ENCODE results near the gene ANKFN1. TPM values are rescaled to one million over a fixed set of nuclear protein-coding genes. Genes with fewer than 3 reads are reported as not detected.

ANKFN1 gene
- total and polyA plus RNA-seq, 7 donors: 0.01 to 0.28 (median 0.04) TPM; not detected in 3

GRCh38 chr17:56502120-56502654, 348.9 kb downstream of the ANKFN1 start:
- ATAC-seq (peak; percentile 39 to 91 (median 75)), DNase-seq (no peak)
- Histone ChIP-seq H3K4me1 (peaks cover 11% of the 10 kb centered on the region), H3K27me3 (ENCODE audit: insufficient read depth in 3 of 3, low read length in 2 of 3) (no peaks in the 10 kb centered on the region), H3K36me3 (ENCODE audit: insufficient read depth in 1 of 2, low read depth in 1 of 2) (no peaks in the 10 kb centered on the region), H3K9me3 (no peaks in the 10 kb centered on the region), H3K4me3 (no peak overlapping the region), H3K27ac (no peak overlapping the region)
- no peak for TF ChIP-seq CTCF (IDR thresholded peaks at IDR 0.05)
- intact Hi-C loops (cut with DNase I): loop anchor here (5.0 to 10.0 kb wide), 3 partner anchors 90 to 275 kb away; partner anchors contain the start of gene NOG (in 2 of the 2)
- WGBS, 3 donors: 17 to 33% (median 24%) methylated on average over 5 of the region's 5 CpGs

DNA sequence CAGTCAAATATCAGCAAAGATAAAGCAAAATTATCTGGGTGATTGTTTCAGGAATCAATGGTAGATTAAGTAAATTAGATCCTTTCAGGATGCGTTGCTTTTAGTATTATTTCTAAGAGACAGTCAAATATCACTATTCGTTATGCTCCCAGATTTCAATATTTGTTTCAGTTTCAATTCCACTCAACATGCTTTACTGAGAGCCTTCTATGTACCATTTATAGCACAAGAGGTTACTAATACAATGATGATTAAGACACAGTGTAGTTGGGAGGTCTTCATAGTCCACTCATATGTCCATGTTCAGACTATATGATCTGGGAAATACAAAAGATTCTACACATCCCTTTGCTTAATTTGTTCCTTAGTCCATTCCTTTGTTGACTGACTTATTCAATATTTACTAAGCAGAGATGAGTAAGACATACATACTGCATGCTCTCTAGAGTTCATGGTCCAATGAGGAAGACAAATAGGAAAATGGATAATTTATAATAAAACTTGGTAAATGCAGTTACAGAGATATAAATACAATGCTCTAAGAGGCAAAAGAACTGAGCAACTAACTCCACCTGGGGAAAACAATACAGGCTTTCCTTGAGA, 352.0 kb downstream of the ANKFN1 start:
- H3K27ac ChIP-seq: no peak overlapping the region
- H3K27me3 ChIP-seq (ENCODE audit: insufficient read depth in 3 of 3, low read length in 2 of 3): no peaks in the 10 kb centered on the region
- 94 to 95% (median 95%) methylated on average over 2 of the region's 2 CpGs for whole genome bisulfite sequencing, 3 donors
- ATAC-seq: no peak
- no peaks in the 10 kb centered on the region for H3K36me3 ChIP-seq (ENCODE audit: insufficient read depth in 1 of 2, low read depth in 1 of 2)
- no peaks in the 10 kb centered on the region for H3K9me3 ChIP-seq
- peaks cover 11% of the 10 kb centered on the region for H3K4me1 ChIP-seq
- no peak overlapping the region for H3K4me3 ChIP-seq
- TF ChIP-seq CTCF (IDR thresholded peaks at IDR 0.05): no peak
- DNase-seq: no peak
- intact Hi-C loops (cut with DNase I): loop anchor here in 1 of 2 donors (10.0 kb wide), 1 partner anchor 170 kb away; no protein-coding TSS in a partner anchor

DNA sequence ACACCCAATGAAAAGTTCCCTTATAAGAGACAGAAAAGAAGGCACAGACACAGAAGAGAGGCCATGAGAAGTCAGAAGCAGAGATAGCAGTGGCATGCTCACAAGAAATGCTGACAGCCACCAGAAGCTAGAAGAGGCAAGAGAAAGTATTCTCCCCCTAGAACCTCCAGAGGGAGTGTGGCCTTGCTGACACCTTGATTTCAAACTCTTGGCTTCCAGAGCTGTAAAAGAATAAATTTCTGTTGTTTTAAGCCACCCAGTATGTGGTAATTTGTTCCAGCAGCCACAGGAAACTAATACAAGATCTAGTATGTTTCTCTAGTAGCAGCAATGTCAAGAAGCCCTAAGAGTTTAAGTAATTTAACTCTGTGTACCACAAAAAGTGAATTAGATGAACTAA, 353.1 kb downstream of the ANKFN1 start:
- H3K9me3 ChIP-seq: no peaks in the 10 kb centered on the region
- H3K27ac ChIP-seq: no peak overlapping the region
- intact Hi-C loops (cut with DNase I): loop anchor here in 1 of 2 donors (10.0 kb wide), 1 partner anchor 168 kb away; no protein-coding TSS in a partner anchor
- ATAC-seq (no peak), DNase-seq (no peak)
- no peak overlapping the region for H3K4me3 ChIP-seq
- TF ChIP-seq CTCF (IDR thresholded peaks at IDR 0.05): no peak
- H3K36me3 ChIP-seq (ENCODE audit: insufficient read depth in 1 of 2, low read depth in 1 of 2): no peaks in the 10 kb centered on the region
- peaks cover 11% of the 10 kb centered on the region for H3K4me1 ChIP-seq
- H3K27me3 ChIP-seq (ENCODE audit: insufficient read depth in 3 of 3, low read length in 2 of 3): no peaks in the 10 kb centered on the region

- Histone ChIP-seq H3K9me3 (no peaks in the 10 kb centered on the region), H3K4me1 (no peaks in the 10 kb centered on the region), H3K27me3 (ENCODE audit: insufficient read depth in 3 of 3, low read length in 2 of 3) (no peaks in the 10 kb centered on the region), H3K27ac (no peak overlapping the region), H3K4me3 (no peak overlapping the region), H3K36me3 (ENCODE audit: insufficient read depth in 1 of 2, low read depth in 1 of 2) (no peaks in the 10 kb centered on the region)
- peak in 1 of 2 donors; percentile 44 for DNase-seq
- WGBS, 3 donors: 96 to 97% (median 97%) methylated on average over 46 of the region's 46 CpGs
- intact Hi-C loops (cut with DNase I): loop anchor here in 1 of 2 donors (5.0 kb wide), 1 partner anchor 62 kb away; no protein-coding TSS in a partner anchor
- ATAC-seq: no peak
- TF ChIP-seq CTCF (IDR thresholded peaks at IDR 0.05): no peak
Measured at GRCh38 chr17:56510554-56511342, 357.5 kb downstream of the ANKFN1 start.
